ENCODE measurements around the gene SDK1. TPM values are rescaled to one million over a fixed set of nuclear protein-coding genes. Genes with fewer than 3 reads are reported as not detected.

SDK1 gene
- total RNA-seq, 1 donor from 2014 or later, result 9.9 TPM

- DNase-seq, result no peak
These were observed 17.8 kb upstream of the SDK1 start for GRCh38 chr7:3283130-3283704.

- DNase-seq, result no peak
These were observed 15.4 kb upstream of the SDK1 start for GRCh38 chr7:3285652-3286051.

- DNase-seq, result no peak
These were observed 11.1 kb upstream of the SDK1 start for GRCh38 chr7:3289996-3290395.

- DNase-seq, result no peak
These were observed 8.4 kb upstream of the SDK1 start for GRCh38 chr7:3292694-3293093.

GRCh38 chr7:3294432-3295100 lies 6.5 kb upstream of the SDK1 start:
- DNase-seq, result peak; percentile 52

GRCh38 chr7:3297105-3297819 lies 3.8 kb upstream of the SDK1 start:
- DNase-seq, result no peak

GRCh38 chr7:3300221-3300650 lies 816 bp upstream of the SDK1 start:
- DNase-seq, result peak; percentile 24

- no peak for DNase-seq
These were observed 338 bp downstream of the SDK1 start for GRCh38 chr7:3301449-3301731.

GRCh38 chr7:3301831-3302618 lies 973 bp downstream of the SDK1 start:
- peak; percentile 67 for DNase-seq

- no peak for DNase-seq
These were observed 1.7 kb downstream of the SDK1 start for GRCh38 chr7:3302681-3303320.

- DNase-seq, result peak; percentile 35
These were observed 3.1 kb downstream of the SDK1 start for GRCh38 chr7:3304131-3304530.

- no peak for DNase-seq
These were observed 6.4 kb downstream of the SDK1 start for GRCh38 chr7:3307435-3307834.

- peak; percentile 24 for DNase-seq
These were observed 8.1 kb downstream of the SDK1 start for GRCh38 chr7:3309140-3309539.

- DNase-seq, result no peak
These were observed 8.9 kb downstream of the SDK1 start for GRCh38 chr7:3309956-3310355.

GRCh38 chr7:3310884-3311283 lies 9.8 kb downstream of the SDK1 start:
- DNase-seq, result no peak

GRCh38 chr7:3312583-3312982 lies 11.5 kb downstream of the SDK1 start:
- DNase-seq, result no peak

- no peak for DNase-seq
These were observed 17.8 kb downstream of the SDK1 start for GRCh38 chr7:3318874-3319273.

GRCh38 chr7:3321206-3321605 lies 20.2 kb downstream of the SDK1 start:
- DNase-seq, result no peak

- DNase-seq, result no peak
These were observed 20.7 kb downstream of the SDK1 start for GRCh38 chr7:3321745-3322144.

GRCh38 chr7:3326246-3326645 lies 25.2 kb downstream of the SDK1 start:
- no peak for DNase-seq

- DNase-seq, result no peak
These were observed 26.0 kb downstream of the SDK1 start for GRCh38 chr7:3327099-3327498.

- DNase-seq, result no peak
These were observed 26.6 kb downstream of the SDK1 start for GRCh38 chr7:3327655-3328054.

GRCh38 chr7:3332308-3332707 lies 31.3 kb downstream of the SDK1 start:
- no peak for DNase-seq

All from tongue (tissue), 2 donors.